ENCODE results near the gene SLF2.

Gene SLF2

DNA sequence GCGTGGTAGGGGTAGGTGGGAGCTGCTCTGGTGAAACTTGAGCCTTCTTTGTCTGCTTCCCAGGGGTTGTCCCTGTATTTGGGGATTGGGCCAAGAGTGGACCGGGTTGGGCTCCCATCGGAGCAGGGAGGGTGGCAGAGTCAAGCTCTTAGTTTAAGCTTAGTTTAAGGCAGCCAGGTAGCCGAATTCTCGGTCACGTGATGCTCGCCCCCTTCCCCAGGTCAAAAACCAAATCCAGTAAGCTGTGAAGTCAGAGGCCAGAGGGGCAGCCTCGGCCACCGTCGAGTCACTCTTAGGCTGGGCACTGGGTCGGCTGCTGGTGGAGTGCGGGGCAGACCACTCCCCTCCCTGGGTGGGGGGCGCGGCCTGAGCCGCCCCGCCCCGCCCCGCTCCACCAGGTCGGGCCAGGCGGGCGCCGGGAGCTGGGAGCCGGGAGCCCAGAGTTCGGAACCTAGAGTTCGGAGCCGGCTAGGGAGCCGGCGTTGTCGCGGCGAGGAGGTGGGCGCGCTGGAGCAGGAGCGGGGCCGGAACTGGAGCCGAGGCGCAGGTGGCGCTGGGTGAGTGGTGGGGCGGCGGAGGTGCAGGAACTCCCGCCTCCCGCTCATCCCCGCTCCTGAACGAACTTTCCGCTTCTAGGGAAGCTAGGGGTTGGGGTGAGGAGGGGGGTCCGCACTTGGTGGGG is 84.1 kb downstream of the SLF2 start:
- H3K27ac Mint-ChIP-seq: peak overlapping the region; percentile 96
- H3K4me3 Mint-ChIP-seq: peak overlapping the region; percentile 82 to 84
- no peaks in the 10 kb centered on the region for H3K9me3 Mint-ChIP-seq
- H3K36me3 Mint-ChIP-seq: peaks cover 16 to 20% of the 10 kb centered on the region in 2 donors
- H3K4me1 Mint-ChIP-seq: peaks cover 26 to 46% of the 10 kb centered on the region in 2 donors
- H3K27me3 Mint-ChIP-seq: no peaks in the 10 kb centered on the region
- DNase-seq: no peak
- peak; percentile 12 to 24 for ATAC-seq (replicated peaks)

DNA sequence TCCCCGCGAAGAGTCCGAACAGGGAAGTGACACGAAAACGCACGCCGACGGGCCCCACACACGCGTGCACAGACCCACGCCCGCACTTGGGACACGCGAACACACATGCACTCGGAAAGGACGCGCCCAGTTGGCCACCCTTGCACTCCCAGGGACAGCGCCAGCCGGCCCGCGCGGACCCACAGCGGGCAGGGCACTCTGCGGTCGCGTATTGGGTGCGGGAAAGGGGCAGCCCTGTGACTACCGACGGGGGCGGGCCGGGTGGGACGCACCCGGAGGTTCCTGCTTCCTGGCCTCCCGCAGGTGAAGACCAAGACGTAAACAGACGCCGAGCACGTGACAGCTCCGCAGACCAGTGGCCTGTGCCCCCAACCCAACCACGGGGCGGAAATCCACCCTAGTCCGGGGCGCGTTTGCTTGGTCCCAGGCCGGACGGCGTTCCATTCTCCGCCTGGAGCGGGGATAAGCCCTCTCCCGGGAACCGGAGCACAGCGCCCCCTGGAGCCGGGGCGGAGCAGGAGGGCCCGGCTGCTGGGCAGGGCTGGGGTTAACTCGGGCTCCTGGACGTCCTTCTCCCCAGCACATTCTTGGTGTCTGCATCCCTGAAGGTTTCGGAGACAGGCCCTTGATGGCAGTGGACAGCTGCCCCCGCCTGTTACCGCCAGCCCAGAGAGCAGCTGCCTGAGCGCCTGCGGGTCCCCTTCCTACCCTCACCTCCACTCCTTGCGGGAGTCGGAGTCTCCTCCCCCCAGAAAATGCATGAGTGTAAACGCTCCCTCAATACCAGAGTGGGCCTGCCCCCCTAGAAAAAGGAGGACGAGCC is 84.8 kb downstream of the SLF2 start:
- DNase-seq (peak; percentile 68), ATAC-seq (replicated peaks) (peak; percentile 36 to 49)
- Mint-ChIP-seq H3K9me3 (no peaks in the 10 kb centered on the region), H3K4me1 (peaks cover 26 to 46% of the 10 kb centered on the region in 2 donors), H3K27me3 (no peaks in the 10 kb centered on the region), H3K36me3 (peaks cover 14 to 20% of the 10 kb centered on the region in 2 donors), H3K4me3 (peak overlapping the region; percentile 82 to 84), H3K27ac (peak overlapping the region; percentile 90)

DNA sequence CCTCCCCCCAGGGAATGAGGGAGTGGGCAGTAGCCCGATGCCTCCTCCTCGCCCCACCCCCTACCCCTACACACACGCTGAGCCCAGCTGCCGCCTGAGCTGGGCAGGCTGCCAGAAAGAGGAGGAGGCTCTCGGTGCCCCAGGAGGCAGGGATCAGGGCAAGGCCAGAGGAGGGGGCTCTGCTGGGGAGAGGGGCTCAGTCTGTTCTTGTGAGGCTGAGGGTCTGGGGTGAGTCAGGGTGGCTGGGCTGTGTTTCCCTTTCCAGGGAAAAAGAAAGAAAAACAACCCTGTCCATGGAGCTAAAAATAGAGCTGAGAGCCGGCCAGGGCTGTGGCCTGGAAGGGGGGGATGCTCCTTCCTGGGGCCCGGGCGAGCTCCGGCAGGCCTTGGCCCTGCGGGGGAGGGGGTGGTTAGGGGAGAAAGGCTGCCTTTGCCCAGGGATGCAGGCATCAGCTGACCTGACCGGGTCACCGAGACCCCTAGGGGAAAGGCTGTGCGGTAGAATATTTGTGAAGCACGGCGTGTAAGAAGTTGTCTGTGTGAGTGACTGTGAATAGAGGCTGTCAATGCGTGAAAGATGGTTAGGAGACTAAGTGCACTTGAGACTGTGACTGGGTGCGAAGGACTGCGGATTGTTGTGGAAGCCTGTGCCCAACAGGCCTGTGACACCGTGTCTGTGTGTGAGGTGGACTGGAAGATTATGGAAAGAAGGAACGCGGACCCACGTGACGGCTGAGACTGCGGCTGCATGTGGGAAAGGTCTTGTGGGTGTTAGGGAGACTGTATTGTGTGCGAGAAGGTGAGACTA is 85.6 kb downstream of the SLF2 start:
- DNase-seq (peak; percentile 46), ATAC-seq (replicated peaks) (peak; percentile 43 to 46)
- H3K36me3 Mint-ChIP-seq: peaks cover 12 to 14% of the 10 kb centered on the region in 2 donors
- no peaks in the 10 kb centered on the region for H3K27me3 Mint-ChIP-seq
- peaks cover 26 to 42% of the 10 kb centered on the region in 2 donors for H3K4me1 Mint-ChIP-seq
- H3K27ac Mint-ChIP-seq: peak overlapping the region; percentile 90
- peak overlapping the region; percentile 82 to 84 for H3K4me3 Mint-ChIP-seq
- no peaks in the 10 kb centered on the region for H3K9me3 Mint-ChIP-seq

DNA sequence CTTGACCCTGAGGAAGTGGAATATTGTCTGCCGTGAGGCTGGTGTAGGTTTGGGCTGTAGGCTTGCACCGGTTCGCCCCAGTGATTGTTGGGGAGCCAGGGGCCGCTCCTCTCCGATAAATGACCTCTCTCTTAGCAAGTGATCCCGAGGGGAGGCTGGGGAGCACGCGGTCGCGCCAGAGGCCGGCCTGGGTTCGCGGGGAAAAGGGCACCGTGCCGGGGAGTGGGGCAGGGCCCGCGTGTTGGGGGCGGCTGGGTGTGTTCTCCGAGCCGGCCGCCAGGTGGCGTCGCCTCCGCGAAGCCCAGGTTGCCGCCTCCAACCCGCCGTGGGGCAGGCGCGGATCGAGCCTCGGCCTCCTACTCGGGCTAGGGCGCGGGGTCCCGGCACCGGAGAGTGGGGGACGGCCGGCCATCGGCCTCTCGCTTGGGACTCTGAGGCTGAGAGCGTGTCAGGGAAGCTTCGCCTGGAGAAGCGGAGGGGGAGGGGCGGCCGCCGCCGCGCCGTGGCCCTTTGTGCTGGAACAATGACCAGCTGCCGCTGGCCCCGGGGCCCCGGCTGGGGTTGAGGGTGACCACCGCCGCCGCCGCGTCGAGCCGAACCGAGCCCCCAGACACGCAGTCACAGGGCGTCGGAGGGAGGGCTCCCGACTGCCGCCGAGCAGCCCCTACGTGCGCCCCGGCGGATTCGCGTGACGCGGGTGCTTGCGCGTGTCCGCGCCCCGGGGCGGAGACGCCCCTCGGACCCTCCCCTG is 86.4 kb downstream of the SLF2 start:
- H3K4me3 Mint-ChIP-seq: peak overlapping the region; percentile 82 to 84
- peaks cover 26 to 39% of the 10 kb centered on the region in 2 donors for H3K4me1 Mint-ChIP-seq
- peak overlapping the region; percentile 90 for H3K27ac Mint-ChIP-seq
- no peaks in the 10 kb centered on the region for H3K27me3 Mint-ChIP-seq
- peaks cover 10 to 16% of the 10 kb centered on the region in 2 donors for H3K36me3 Mint-ChIP-seq
- DNase-seq (peak; percentile 70), ATAC-seq (replicated peaks) (peak; percentile 69 to 71)
- H3K9me3 Mint-ChIP-seq: no peaks in the 10 kb centered on the region

DNA sequence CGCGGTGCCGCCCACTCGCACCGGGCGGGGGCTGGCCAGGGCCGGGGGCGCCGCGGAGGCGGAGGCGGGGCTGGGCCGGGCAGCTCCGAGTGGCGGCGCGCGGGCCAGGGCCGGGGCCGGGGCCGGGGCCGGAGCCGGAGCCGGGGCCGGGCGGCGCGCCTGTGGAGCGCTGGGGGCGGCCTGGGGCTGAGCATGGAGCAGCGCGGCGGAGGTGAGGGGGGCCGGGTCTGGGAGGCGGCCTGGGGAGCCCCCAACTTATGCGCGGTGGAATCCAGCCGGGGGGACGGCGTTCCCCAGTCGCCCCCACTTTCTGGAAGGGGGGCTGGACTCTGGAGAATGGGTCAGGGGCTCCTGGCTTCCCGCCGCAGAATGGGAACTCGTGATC is 87.0 kb downstream of the SLF2 start, which contains the start of gene LZTS2:
TSS of gene LZTS2 (plus strand) at position 67 of the 385 bp plus-strand sequence. CDS start 2,731 bp downstream, outside the sequence.
- ATAC-seq (replicated peaks) (peak in 1 of 2 donors; percentile 10), DNase-seq (no peak)
- Mint-ChIP-seq H3K36me3 (peaks cover 10 to 12% of the 10 kb centered on the region in 2 donors), H3K4me1 (peaks cover 26 to 34% of the 10 kb centered on the region in 2 donors), H3K9me3 (no peaks in the 10 kb centered on the region), H3K27me3 (no peaks in the 10 kb centered on the region), H3K4me3 (peak within 1 kb of the TSS; percentile 84), H3K27ac (peak within 1 kb of the TSS; percentile 90)

DNA sequence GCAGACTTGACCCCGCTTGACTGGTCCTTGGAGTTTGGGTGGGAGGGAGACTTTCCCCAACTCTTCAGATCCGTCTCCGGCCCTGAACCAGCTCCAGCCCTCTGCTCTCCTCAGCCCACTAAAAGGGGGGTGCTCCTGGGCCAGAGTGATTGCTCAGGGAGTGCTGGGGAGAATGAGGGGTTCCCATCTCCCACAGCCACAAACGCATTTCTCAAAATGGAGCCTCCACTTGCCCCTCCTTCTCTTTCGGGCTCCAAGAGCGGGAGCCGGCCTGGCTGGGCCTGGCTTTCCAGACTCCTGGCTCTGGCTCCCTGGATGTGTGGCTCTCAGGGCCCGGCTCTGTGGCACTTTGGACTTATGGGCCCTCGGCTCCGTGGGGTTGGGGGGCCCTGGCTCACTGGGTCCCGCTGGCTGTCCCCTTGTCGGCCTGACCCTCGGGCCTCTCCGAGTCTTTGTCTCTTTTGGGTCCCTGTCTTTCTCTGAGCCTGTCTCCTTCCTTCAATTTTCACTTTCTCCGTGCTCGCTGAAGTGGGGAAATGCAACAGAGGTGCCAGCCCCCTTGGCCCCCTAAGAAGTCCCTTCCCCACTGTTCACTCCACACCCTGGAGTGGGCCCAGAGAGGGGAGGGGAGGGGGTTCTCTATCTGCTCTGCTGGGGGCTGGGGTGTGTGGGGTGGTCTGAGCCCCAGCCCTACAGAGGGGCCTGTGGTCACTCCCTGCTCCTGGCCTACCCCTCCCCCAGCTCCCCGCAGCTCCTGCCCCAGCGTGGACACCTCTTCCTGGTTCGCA is 87.6 kb downstream of the SLF2 start:
- peak overlapping the region; percentile 61 to 84 for H3K4me3 Mint-ChIP-seq
- no peaks in the 10 kb centered on the region for H3K9me3 Mint-ChIP-seq
- H3K27ac Mint-ChIP-seq: peak overlapping the region; percentile 84
- ATAC-seq (replicated peaks) (no peak), DNase-seq (no peak)
- H3K27me3 Mint-ChIP-seq: no peaks in the 10 kb centered on the region
- peaks cover 13 to 15% of the 10 kb centered on the region in 2 donors for H3K36me3 Mint-ChIP-seq
- H3K4me1 Mint-ChIP-seq: peaks cover 26 to 34% of the 10 kb centered on the region in 2 donors

DNA sequence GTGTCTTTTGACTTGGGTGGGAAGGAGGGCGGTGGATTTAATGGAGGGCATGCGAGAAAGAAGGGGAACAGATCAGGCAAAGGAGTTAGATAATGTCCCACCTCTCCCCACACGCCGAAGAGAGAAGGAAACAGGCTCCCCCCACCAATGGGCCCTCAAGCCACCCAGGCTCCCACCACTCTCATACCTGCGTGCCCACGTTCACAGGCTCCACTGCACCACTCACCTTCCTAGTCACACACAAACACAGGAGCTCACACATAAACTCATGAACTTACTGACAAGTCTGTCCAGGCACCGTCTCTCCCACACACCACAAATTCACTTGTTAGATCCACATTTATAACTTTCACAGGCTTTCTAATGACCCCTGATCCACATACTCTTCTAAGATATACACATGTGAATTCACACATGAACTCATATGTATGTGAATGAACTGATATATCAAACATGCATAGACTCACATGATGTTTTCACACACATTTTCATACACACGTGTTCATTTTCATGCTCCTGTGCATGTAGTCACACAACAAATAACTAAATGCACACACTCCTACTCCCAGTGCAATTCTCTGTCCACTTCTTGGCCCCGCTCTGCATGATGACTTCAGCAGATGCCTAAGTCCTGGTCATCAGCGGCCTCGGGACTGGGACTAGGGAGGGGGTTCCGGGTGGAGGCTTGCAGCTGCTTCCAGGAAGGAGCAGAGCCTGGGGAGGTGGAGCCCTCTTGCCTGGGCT is 88.3 kb downstream of the SLF2 start:
- H3K27me3 Mint-ChIP-seq: no peaks in the 10 kb centered on the region
- H3K4me3 Mint-ChIP-seq: peak overlapping the region; percentile 61 to 84
- no peaks in the 10 kb centered on the region for H3K9me3 Mint-ChIP-seq
- peaks cover 14 to 16% of the 10 kb centered on the region in 2 donors for H3K36me3 Mint-ChIP-seq
- DNase-seq (no peak), ATAC-seq (replicated peaks) (no peak)
- H3K27ac Mint-ChIP-seq: peak overlapping the region; percentile 1
- peaks cover 26 to 34% of the 10 kb centered on the region in 2 donors for H3K4me1 Mint-ChIP-seq

DNA sequence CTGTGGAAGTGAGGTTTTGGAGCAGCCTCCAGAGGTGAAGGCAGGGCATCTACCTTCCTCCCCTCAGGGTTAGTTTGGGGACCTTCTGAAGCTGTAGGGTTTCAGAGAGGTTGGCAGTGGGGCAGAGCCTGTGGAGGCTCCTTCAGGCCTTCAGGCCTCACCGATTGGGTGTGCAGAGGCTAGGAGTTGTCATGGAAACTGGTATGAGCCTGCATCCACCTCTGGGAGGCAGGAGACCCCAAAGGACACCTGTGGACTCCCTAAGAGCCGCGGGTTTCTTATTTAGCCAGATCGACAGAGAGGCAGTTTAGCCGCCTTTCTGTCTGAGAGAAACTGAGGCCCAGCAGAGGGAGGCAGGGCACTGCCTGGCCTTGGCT is 88.9 kb downstream of the SLF2 start:
- ATAC-seq (replicated peaks): no peak
- Mint-ChIP-seq H3K27ac (no peak overlapping the region), H3K9me3 (no peaks in the 10 kb centered on the region), H3K36me3 (peaks cover 12 to 19% of the 10 kb centered on the region in 2 donors), H3K4me3 (no peak overlapping the region), H3K27me3 (no peaks in the 10 kb centered on the region), H3K4me1 (peaks cover 22 to 28% of the 10 kb centered on the region in 2 donors)
- DNase-seq: no peak

DNA sequence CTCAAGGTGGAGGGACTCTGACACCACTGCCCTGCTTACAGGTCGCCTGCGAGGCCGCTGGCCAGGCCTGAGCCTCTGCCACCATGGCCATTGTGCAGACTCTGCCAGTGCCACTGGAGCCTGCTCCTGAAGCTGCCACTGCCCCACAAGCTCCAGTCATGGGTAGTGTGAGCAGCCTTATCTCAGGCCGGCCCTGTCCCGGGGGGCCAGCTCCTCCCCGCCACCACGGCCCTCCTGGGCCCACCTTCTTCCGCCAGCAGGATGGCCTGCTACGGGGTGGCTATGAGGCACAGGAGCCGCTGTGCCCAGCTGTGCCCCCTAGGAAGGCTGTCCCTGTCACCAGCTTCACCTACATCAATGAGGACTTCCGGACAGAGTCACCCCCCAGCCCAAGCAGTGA is 89.7 kb downstream of the SLF2 start:
- DNase-seq: no peak
- no peak for ATAC-seq (replicated peaks)
- H3K4me3 Mint-ChIP-seq: no peak overlapping the region
- peaks cover 12 to 19% of the 10 kb centered on the region in 2 donors for H3K36me3 Mint-ChIP-seq
- H3K27ac Mint-ChIP-seq: no peak overlapping the region
- H3K4me1 Mint-ChIP-seq: peaks cover 21 to 27% of the 10 kb centered on the region in 2 donors
- H3K27me3 Mint-ChIP-seq: no peaks in the 10 kb centered on the region
- no peaks in the 10 kb centered on the region for H3K9me3 Mint-ChIP-seq

DNA sequence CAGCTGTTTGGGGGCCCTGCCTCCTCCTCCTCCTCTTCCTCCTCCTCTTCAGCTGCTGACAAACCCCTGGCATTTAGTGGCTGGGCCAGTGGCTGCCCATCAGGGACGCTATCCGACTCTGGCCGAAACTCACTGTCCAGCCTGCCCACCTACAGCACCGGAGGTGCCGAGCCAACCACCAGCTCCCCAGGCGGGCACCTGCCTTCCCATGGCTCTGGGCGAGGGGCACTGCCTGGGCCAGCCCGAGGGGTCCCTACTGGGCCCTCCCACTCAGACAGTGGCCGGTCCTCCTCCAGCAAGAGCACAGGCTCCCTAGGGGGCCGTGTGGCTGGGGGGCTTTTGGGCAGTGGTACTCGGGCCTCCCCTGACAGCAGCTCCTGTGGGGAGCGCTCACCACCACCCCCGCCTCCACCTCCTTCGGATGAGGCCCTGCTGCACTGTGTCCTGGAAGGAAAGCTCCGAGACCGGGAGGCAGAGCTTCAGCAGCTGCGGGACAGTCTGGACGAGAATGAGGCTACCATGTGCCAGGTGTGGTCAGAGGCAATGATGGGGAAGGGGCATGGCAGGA is 91.0 kb downstream of the SLF2 start:
- Mint-ChIP-seq H3K9me3 (no peaks in the 10 kb centered on the region), H3K27me3 (no peaks in the 10 kb centered on the region), H3K4me1 (peaks cover 13 to 17% of the 10 kb centered on the region in 2 donors), H3K27ac (peak overlapping the region; percentile 42), H3K4me3 (no peak overlapping the region), H3K36me3 (peaks cover 12 to 19% of the 10 kb centered on the region in 2 donors)
- DNase-seq (no peak), ATAC-seq (replicated peaks) (no peak)

DNA sequence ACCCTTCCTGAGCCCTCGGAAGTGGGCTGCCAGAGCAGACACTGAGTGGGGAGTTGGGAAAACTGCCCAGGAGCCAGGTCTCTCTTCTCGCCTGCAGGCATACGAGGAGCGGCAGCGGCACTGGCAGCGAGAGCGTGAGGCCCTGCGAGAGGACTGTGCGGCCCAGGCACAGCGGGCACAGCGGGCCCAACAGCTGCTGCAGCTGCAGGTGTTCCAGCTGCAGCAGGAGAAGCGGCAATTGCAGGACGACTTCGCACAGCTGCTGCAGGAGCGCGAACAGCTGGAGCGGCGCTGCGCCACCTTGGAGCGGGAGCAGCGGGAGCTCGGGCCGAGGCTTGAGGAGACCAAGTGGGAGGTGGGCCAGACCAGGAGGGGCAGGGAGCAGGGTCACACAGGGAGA is 92.6 kb downstream of the SLF2 start:
- DNase-seq (no peak), ATAC-seq (replicated peaks) (no peak)
- Mint-ChIP-seq H3K27ac (no peak overlapping the region), H3K27me3 (no peaks in the 10 kb centered on the region), H3K9me3 (no peaks in the 10 kb centered on the region), H3K4me3 (no peak overlapping the region), H3K36me3 (peaks cover 12 to 19% of the 10 kb centered on the region in 2 donors), H3K4me1 (peaks cover 9% of the 10 kb centered on the region in 2 donors)

DNA sequence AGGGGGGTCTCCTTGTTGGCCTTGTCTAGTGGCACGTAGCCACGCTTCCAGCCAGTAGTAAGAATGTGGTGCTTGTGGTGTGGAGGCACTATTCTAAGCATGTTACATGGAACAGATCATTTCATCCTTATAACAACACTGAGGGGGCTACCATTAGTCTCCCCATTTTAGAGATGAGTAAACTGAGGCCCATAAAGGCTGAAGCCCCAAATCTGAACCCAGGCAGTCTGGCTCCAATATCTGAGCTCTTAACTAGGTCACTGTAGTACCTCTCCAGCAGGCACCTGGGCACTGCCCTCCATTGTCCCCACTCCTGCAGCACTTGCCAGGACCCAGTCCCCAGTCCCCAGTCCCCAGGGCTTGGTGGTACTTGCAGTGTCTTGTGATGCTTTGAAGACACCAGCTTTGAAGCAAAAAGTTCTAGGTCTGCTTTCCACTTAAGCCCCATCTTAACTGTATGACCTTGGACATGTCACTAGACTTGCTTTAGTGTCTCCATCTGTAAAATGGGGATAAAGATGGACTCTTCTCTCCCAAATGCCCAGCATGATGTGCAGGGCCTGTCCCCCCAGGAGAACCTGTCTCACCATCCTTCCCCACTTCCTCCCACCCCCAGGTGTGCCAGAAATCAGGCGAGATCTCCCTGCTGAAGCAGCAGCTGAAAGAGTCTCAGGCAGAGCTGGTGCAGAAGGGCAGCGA is 93.3 kb downstream of the SLF2 start:
- no peaks in the 10 kb centered on the region for H3K9me3 Mint-ChIP-seq
- no peaks in the 10 kb centered on the region for H3K27me3 Mint-ChIP-seq
- no peak overlapping the region for H3K4me3 Mint-ChIP-seq
- H3K36me3 Mint-ChIP-seq: peaks cover 12 to 17% of the 10 kb centered on the region in 2 donors
- no peak overlapping the region for H3K27ac Mint-ChIP-seq
- DNase-seq (no peak), ATAC-seq (replicated peaks) (no peak)
- H3K4me1 Mint-ChIP-seq: peaks cover 3 to 4% of the 10 kb centered on the region in 2 donors

Measured in stimulated activated naive B cell treated with anti-CD40 and anti-IgM and Interleukin-4, amounts not matched to agents 10 μg/mL and 1 μg/mL and 100 μg/mL, for 72 hours (primary cell).